Activated CD4-positive, alpha-beta T cell treated with anti-CD3 and anti-CD28 coated beads for 4 hours (primary cell): ENCODE results near the gene CCDC71L.

Experiments used
- DNase-seq, 2 donors: peaks; one replicate each; pipeline ENCODE4 v3.0.0-alpha.2; 2020

The CCDC71L gene

DNA sequence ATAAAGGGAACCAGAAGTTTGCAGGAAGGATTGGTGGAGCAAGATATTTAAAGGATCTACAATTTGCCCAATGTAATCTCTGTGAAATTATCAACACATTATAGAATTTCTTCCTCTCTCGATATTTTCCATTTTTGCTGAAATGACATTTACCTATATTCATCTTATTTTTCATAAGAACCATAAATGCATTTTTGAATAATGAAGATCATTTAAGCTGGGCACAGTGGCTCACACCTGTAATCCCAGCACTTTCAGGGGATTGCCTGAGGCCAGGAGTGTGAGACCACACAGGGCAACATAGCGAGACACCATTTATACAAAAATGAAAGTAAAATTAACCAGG lies 37.7 kb downstream of the CCDC71L start:
- DNase-seq, result no peak

DNA sequence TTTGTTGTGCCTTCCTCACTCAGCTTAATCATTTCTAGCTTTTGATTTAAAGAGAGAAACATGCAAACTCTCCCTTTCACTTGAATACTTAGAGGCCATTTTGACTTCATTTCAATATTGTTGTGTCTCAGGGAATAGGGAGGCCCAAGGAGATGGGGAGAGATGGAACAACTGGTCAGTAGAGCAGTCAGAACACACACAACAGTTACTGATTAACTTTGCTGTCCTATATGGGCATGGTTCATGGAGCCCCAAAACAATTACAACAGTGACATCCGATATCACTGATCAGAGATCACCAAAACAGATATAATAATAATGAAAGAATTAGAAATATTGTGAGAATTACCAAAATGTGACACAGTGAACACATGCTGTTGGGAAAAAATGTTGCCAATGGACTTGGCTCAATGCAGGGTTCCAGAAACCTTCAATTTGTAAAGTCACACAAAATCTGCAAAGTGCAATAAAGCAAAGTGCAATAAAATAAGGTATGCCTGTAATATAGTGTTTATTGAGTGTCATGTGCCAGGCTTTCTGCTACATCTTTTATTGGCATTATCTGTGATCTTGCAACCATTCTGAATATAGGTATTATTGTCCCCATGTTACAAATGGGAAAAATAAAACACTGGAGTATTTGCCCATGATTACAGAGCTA lies 38.2 kb downstream of the CCDC71L start:
- DNase-seq, result no peak

DNA sequence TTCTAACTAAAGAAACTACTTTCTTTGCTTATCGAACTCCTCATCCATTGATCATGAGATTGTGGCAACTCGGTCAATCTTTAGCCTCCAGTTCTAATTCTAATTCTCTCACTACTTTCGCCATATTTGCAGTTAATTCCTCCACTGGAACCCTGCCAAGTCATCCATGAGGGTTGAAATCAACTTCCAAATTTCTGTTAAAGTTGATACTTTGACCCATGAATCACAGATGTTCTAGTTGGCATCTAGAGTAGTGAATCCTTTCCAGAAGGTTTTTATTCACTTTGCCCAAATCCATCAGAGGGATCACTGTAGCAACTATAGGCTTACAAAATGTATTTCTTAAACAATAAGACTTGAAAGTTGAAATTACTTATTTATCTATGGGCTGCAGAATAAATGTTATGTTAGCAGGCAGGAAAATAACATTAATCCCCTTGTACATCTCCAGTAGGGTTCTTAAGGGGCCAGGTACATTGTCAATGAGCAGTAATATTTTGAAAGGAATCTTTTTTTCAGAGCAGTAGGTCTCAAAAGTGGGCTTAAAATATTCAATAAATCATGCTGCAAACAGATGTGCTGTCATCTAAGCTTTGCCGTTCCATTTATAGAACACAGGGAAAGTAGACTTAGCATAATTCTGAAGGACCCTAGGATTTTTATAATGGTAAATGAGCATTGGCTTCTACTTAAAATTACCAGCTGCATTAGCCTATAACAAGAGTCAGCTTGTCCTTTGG lies 39.4 kb downstream of the CCDC71L start:
- DNase-seq, result no peak

DNA sequence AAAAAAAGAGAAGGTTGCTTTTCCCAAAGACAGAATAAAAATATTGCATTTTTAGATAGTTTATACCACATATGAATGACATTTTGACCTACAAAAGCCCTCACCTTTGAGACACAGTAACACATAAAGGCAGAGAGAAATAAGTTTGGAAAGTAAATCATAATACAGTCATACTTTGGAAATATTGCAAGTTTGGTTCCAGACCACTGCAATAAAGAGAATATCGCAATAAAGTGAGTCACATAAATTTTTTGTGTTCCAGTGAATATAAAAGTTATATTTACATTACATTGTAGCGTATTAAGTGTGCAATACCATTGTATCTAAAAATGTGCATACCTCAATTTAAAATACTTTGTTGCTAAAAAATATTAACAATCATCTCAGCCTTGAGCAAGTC lies 40.3 kb downstream of the CCDC71L start:
- no peak for DNase-seq

DNA sequence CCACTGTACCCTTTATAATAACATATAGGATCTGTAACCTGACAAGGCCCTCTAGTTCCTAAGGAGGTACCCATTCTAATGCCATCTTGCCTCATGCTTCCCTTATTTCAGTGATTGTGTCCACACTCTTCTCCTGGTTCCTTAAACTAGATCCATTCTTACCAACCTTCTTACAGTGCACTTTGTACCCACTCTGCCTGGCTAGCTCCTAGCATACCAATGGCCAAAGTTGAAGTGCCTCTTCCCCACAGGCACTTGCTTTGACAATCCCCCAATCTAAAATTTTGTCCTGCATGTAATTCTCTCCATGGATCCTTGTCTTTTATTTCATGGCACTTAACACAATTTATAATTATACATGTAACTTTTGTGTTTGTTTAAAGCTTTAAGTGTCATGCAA lies 40.9 kb downstream of the CCDC71L start:
- no peak for DNase-seq

DNA sequence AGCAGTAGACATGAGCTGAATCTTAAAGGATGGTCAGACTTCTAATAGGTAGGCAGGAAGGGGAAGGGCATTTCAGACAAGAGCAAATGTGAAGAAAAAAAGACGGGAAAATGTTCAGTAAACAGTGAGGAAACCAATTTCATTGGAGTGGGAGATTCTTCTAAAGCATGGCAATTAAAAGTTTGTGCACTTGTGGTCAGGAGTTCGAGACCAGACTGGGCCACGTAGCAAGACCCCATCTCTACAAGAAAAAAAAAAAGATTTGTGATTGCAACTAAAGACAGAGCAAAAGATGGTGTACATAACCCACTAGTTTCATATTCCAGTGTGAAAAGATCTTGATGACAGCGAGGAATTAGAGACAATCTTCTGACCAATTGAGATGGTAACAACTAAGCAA lies 41.7 kb downstream of the CCDC71L start:
- DNase-seq, result no peak

DNA sequence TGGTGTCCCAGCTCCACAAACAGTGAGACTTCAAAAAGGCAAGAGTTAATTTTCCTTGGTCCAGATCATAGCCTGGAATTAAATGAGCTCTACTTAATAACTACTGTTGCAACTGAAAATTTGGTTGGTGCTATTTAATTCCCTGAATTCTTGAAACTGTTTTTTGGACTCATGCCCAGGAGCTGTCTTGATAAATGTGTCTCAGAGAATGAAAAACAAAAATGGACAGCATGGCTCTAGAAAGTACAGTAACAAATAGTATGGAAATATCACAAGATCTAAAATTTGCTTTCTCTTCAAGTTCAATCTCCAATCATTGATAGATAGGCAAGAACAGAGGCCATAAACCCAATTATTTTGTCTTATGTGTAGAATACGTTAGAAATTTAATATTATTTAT lies 42.5 kb downstream of the CCDC71L start:
- no peak for DNase-seq

DNA sequence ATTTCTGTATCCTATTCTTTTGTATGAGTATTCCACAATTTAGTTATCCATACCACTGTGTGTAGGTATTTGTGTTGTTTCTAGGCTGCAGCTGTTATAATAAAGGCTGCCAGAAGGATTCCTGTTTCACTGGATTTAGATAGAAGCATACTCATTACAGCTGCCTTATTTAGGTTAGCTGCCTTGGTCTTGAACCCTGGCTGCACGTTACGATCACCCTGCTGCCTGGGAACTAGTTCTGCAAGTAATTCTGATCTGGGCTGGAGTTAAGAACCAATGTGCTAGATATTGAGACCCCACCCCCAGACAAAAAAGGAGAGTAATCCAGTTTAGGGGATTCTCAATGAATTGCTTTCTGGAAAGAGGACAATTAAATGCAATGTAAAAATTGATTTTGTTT lies 43.1 kb downstream of the CCDC71L start:
- no peak for DNase-seq

DNA sequence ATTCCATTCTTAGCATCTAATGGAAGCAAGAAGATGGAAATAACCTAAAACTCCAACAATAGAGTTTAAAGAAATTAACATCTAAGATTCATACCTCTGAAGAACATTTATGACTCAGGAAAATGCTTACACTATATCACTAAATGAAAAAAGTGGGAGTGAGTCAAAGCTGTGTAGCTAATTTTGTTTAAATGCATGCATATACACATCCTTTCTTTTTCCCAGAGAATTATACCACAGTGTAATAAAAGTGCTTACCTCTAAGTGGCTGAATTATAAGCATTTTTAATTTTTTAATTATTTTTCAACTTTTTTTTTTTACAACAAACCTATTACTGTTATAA lies 44.3 kb downstream of the CCDC71L start:
- DNase-seq, result no peak

DNA sequence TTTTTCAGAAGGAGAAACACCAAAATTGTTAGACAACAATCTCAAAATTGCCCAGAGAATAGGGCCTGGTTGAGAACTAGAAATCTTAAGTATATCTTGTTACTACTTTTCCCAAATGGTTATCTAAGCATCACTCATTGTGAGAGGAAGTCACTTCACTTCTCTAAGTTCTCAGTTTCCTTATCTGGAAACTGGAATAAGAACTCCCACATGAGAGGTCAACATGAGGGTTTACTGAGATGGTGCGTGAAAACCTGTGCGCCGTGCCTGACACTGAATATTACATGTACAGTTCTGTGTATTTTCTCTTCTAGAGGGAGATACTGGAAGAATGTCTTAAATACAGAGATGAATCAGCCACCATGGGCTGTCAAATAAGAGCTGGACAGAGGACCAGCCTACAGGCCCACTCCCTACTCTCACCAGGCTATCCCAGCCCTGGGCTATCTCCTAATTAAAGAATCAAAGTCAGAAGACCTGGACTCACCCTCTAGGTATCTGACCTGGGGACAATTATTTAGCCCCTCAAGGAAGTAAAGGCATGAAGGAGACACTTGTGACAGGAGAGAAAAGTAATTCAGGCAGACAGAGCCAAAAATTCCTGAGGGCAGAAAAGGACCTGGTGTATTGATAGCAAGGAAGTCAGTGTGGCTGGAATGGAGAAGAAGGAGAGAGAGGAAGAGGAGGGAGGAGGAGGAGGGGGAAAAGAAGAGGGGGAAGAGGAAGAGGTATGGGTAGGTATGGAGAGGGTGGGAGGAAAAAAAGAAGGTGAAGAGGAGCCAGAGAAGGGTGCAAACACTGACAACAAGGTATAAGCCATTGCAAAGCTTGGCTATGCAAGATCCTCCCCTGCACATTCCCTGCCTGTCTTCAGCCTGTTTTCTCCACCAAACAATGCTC lies 44.9 kb downstream of the CCDC71L start:
- DNase-seq, result no peak

DNA sequence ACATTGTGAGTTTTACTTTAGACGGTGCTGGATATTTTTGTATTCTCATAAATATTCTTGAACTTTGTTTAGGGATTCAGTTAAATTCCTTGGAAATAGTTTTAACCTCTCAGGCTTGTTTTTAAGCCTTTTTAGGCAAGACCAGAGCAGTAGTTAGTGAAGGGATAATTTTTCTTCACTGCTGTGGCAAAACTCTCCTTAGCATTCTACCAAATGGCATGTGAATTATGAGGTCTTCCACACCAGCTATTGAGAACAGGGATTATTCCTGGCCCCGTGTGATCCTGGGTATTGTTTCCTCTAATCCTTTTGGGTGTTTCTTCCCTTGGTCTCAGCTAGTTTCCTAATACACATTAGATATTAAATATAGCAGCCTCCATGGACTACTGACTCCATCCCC lies 46.2 kb downstream of the CCDC71L start:
- DNase-seq, result no peak

DNA sequence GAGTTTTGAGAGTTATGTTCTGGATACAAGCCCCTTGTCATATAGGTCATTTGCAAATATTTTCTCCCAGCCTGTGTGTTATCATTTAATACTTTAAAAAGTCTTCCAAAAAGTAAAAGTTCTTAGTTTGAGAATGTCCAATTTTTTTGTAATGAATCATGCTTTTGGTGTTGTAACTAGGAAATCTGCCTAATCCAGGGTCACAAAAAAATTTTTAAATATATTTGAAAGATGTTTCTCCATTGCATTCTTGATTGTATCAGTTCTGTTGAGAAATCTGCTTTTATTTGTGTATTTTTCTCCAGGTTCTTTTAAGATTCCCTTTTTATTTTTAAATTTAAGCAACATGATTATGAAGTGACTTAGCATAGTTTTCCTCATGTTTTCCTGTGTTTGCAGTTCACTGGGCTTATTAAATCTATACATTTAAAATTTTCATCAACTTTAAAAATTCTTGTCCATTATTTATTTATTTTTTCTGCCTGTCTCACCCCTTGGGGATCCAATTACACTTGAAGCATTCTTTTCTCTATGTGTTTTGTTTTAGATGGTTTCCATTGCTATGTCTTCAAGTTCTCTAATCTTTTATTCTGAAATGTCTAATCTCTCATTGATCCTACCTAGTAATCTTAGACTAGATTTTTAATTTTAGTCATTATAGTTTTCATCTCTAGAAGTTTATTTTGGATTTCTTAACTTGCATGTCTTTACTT lies 47.0 kb downstream of the CCDC71L start:
- no peak for DNase-seq

DNA sequence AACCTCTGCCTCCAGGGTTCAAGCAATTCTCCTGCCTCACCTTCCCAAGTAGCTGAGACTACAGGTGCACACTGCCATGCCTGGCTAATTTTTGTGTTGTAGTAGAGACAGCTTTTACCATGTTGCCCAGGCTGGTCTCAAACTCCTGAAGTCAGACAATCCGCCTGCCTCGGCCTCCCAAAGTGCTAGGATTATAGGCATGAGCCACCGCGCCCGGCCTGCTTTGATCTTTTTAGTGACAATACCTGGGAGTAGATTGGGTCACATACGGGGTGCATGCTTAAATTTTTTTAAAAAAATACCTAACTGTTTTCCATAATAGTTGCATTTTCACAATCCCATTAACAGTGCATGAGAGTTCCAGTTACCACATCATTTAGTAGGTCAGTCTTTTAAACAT lies 47.7 kb downstream of the CCDC71L start:
- no peak for DNase-seq

DNA sequence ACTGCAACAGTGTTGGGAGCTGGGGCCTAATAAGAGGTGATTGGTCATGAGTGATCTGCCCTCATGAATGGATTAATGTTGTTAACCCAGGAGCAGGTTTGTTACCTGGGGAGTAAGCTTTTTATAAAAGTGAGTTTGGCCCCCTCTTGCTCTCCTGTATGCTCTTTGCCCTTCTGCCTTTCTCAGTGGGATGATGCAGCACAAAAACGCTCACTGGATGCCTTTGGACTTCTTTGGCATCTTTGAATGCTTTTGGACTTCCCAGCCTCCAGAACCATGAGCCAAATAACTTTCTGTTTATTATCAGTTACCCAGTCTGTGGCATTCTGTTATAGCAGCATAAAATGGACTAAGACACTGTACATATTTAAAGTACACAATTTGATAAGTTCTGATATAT lies 48.5 kb downstream of the CCDC71L start:
- no peak for DNase-seq

DNA sequence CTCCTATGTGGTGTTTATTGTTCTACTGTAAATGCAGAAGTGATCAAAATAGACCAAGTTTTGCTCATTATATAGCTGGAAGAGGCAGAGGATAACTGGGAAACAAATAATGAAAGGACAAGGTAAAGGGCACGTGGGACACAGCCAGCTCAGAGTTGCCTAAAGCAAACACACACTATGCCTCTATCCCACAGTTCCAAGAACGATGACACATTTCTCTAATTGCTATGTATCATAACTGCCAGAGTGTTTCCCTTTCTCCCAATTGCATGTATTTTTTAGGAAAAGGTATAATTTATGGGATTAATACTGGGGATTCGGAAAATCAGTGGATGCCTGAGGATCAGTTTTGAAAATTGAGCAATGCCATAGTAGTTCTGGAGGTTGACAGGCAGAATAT lies 49.0 kb downstream of the CCDC71L start:
- DNase-seq, result no peak

DNA sequence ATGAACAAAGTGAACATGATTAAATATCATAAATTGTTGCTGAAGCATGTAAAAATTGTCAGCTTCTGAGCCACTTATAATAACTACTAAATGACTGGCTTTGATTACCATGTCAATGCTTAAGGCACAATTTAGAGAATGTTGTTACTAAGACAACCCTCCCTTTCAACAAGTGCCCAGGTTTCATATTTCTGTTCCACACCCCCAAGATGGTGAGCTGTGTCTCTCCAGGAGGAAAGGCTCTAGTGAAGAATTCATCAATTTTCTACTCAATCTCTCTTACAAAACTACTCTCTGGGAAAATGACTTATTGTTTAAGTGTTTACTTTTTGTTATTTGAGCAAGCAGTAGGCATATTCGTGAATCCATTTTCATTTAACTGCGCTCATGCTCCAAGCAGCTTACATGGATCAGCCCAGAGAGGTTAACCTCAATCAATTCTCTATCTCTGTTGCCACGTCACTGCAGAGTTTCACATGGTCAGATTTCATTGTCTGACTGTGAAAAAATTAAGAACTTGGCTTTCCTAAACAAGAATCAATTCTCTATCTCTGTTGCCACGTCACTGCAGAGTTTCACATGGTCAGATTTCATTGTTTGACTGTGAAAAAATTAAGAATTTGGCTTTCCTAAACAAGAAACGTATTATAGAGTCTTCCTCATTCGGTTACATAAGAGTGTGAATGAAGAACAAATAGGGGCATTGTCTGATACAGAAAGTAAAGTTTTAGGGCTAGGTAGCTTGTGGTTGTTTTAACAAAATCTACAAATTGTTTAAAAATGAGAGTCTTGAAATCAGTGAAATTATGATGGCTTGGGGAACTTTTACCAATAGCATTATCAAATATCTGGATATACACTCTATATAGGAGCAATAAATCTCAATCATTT lies 49.7 kb downstream of the CCDC71L start:
- no peak for DNase-seq

DNA sequence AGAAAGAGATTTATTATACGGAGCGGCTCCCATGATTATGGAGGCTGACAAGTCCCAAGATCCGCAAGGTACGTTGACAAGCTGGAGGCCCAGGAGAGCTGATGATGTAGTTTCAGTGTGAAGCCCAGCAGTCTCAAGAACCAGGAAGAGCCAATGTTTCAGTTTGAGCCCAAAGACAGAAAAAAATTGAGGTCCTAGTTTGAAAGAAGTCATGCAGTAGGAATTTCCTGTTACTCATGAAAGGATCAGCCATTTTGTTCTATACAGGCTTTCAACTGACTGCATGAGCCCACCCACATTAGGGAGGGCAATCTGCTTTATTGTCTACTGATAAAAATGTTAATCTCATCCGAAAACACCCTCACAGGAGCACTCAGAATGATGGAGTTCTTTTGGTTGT lies 51.5 kb downstream of the CCDC71L start:
- DNase-seq, result no peak

DNA sequence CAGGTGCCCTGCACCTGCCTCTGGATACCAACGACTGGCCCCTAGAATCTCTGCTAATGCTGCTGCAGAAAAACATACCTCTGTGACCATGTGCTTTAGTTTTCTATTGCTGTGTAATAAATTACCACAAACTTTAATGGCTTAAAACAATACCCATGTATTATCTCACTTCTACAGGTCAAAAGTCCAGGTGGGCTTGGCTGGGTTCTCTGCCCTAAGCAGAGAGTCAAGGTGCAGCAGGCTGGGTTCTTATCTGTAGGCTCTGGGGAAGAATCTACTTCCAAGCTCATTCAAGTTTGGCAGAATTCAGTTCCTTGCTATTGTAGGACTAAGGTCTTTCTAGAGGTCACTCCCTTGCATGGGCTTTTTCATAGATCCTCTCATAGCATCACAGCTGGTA lies 52.3 kb downstream of the CCDC71L start:
- DNase-seq, result no peak
